Left ventricle myocardium inferior (tissue), 1 donor: ENCODE data around the gene CEP57. TPM values are rescaled to one million over a fixed set of nuclear protein-coding genes. Genes with fewer than 3 reads are reported as not detected.

Source experiments
- DNase-seq: peaks from one replicate; pipeline ENCODE4 v3.0.0-alpha.2; 2020
- H3K27ac ChIP-seq: fragments of 200-600 bp; replicated peaks from 2 replicates; pipeline ENCODE4 v1.8.0; 2021
- H3K27me3 ChIP-seq: fragments of 200-600 bp; 2 replicates; pipeline ENCODE4 v1.8.0; 2021; ENCODE audit warnings: low read depth
- H3K36me3 ChIP-seq: fragments of 200-600 bp; 2 replicates; pipeline ENCODE4 v1.8.0; 2021
- H3K4me1 ChIP-seq: fragments of 200-600 bp; 2 replicates; pipeline ENCODE4 v1.8.0; 2021
- H3K4me3 ChIP-seq: fragments of 200-600 bp; 2 replicates; pipeline ENCODE4 v1.8.0; 2021; ENCODE audit warnings: mild to moderate bottlenecking, moderate library complexity
- H3K9me3 ChIP-seq: fragments of 200-600 bp; replicated peaks from 2 replicates; pipeline ENCODE4 v1.8.0; 2021
- intact Hi-C: fragments of 100-400 bp; cut with micrococcal nuclease; formaldehyde crosslinking; loops from one replicate; pipeline ENCODE4 v1.11.0; 2022
- total RNA-seq: library from RNA; stranded (reverse); fragmentation: NEBNext Ultra II Directional; extraction: Animal tissue kit (Norgen Biotek cat#: 25700); gene quantifications from one replicate; pipeline ENCODE4 v1.2.1, GENCODE V29; 2021
- TF ChIP-seq, protein P1 (sequence below): fragments of 200-600 bp; IDR thresholded peaks from 2 replicates; pipeline ENCODE4 v1.8.0; 2021; ENCODE audit warnings: antibody characterized with exemption, mild to moderate bottlenecking, borderline replicate concordance
- donor health status: DM: no; HTN: yes; CAD: no; lungs with severe emphysema.

The CEP57 gene
- total RNA-seq, 1 donor from 2014 or later: 22.2 TPM

- H3K4me3 ChIP-seq: no peak overlapping the region
- H3K9me3 ChIP-seq: no peaks in the 10 kb centered on the region
- peaks cover 97% of the 10 kb centered on the region for H3K36me3 ChIP-seq
- H3K27me3 ChIP-seq: no peaks in the 10 kb centered on the region
- DNase-seq: no peak
- TF ChIP-seq, protein P1, sequence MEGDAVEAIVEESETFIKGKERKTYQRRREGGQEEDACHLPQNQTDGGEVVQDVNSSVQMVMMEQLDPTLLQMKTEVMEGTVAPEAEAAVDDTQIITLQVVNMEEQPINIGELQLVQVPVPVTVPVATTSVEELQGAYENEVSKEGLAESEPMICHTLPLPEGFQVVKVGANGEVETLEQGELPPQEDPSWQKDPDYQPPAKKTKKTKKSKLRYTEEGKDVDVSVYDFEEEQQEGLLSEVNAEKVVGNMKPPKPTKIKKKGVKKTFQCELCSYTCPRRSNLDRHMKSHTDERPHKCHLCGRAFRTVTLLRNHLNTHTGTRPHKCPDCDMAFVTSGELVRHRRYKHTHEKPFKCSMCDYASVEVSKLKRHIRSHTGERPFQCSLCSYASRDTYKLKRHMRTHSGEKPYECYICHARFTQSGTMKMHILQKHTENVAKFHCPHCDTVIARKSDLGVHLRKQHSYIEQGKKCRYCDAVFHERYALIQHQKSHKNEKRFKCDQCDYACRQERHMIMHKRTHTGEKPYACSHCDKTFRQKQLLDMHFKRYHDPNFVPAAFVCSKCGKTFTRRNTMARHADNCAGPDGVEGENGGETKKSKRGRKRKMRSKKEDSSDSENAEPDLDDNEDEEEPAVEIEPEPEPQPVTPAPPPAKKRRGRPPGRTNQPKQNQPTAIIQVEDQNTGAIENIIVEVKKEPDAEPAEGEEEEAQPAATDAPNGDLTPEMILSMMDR: no peak
- intact Hi-C loops: no loop called here
- no peak overlapping the region for H3K27ac ChIP-seq
- H3K4me1 ChIP-seq: no peaks in the 10 kb centered on the region
Observed at GRCh38 chr11:95778699-95779098, 11.6 kb upstream of the CEP57 start.

DNA sequence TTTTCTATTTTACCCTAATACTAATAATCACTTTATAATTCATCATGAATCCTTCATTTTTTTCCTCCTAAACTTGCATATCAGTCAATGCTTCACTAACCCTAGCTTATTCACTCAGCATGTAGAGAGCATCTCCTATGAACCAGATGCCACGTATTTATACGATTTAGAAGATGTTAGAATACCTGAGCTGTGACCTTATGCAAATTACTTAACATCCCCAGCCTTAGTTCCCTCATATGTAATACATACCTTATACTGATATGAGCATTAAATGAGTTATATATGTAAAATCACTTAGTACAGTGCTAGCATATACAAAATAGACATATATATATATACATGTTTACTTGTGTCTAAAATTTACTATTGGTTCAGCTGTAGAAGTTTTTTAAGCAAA is 9.8 kb upstream of the CEP57 start:
- Histone ChIP-seq H3K9me3 (no peaks in the 10 kb centered on the region), H3K27me3 (no peaks in the 10 kb centered on the region), H3K36me3 (peaks cover 97% of the 10 kb centered on the region), H3K27ac (no peak overlapping the region), H3K4me1 (no peaks in the 10 kb centered on the region), H3K4me3 (no peak overlapping the region)
- TF ChIP-seq, protein P1: no peak
- DNase-seq: no peak
- intact Hi-C loops: no loop called here

DNA sequence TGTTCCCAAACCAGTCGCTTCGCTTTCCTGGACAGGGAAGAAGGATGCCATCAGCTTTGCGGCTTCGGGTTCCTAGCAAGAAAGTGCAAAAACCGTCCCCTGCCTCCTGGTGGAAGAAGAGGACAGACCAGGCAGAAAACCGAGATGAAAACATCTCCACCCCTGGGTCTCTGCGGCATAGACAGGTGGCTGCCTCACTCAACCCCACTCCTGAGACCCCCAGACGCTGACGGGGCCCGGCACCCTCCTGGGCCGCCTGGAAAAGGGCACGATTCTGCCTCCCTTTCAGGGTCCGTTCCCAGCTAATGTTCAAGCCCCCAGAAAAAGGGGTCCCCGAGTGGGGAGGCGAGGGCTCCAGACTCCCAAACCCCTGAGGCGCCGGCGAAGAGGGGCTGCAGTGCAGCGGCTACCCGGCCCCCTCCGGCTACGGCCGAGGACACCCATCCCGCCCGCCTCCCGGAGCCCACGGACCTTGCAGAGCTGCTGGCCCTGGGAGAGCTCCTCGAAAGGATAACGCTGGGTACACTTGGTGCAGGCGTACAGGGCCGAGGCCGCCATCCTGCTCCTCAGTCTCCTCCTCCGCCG is 1.3 kb upstream of the CEP57 start:
- H3K27ac ChIP-seq: peak overlapping the region; percentile 98
- no peak for DNase-seq
- intact Hi-C loops: no loop called here
- TF ChIP-seq, protein P1: peak; percentile 8
- peak overlapping the region; percentile 87 for H3K4me3 ChIP-seq
- peaks cover 50% of the 10 kb centered on the region for H3K4me1 ChIP-seq
- no peaks in the 10 kb centered on the region for H3K27me3 ChIP-seq
- no peaks in the 10 kb centered on the region for H3K9me3 ChIP-seq
- H3K36me3 ChIP-seq: peaks cover 37% of the 10 kb centered on the region

DNA sequence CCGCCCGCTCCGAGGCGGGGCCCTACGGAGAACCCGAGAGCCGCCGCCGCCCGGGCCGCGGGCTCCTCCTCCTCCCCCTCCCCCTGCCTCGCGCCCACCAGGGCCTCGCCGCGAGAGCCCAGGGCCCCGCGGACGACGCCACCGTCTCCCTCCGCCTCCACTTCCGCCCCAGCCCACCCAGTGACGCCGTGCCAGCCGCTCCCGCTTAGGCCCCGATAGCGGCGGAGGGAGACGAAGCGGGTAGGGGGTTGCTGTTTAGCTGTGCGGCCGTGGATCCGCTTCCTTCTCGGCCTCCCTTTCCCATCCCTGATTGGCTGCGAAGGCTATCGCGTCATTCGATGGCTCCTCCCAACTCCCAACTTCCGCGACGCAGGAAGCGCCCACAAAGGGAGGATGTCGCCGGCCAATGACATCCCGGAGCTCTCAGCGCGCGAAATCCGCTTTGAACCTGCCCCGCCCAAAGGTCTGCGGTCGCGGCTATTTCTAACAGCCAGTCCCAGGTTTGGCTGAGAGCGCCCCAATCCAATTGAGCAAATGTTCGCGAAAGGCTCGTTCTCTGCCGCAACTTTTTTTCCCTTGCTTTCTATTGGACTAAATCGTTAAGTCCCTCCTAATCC is 684 bp upstream of the CEP57 start, which contains the start of gene FAM76B:
Gene FAM76B, minus strand, starts transcription at position 277 of the 617 bp plus-strand sequence. CDS start 304 bp downstream, outside the sequence.
- peak; percentile 96 for DNase-seq
- H3K9me3 ChIP-seq: no peaks in the 10 kb centered on the region
- TF ChIP-seq, protein P1: no peak
- intact Hi-C loops: no loop called here
- H3K27me3 ChIP-seq: no peaks in the 10 kb centered on the region
- H3K4me3 ChIP-seq: peak within 1 kb of the TSS; percentile 87
- peaks cover 31% of the 10 kb centered on the region for H3K36me3 ChIP-seq
- peaks cover 50% of the 10 kb centered on the region for H3K4me1 ChIP-seq
- peak within 1 kb of the TSS; percentile 98 for H3K27ac ChIP-seq

DNA sequence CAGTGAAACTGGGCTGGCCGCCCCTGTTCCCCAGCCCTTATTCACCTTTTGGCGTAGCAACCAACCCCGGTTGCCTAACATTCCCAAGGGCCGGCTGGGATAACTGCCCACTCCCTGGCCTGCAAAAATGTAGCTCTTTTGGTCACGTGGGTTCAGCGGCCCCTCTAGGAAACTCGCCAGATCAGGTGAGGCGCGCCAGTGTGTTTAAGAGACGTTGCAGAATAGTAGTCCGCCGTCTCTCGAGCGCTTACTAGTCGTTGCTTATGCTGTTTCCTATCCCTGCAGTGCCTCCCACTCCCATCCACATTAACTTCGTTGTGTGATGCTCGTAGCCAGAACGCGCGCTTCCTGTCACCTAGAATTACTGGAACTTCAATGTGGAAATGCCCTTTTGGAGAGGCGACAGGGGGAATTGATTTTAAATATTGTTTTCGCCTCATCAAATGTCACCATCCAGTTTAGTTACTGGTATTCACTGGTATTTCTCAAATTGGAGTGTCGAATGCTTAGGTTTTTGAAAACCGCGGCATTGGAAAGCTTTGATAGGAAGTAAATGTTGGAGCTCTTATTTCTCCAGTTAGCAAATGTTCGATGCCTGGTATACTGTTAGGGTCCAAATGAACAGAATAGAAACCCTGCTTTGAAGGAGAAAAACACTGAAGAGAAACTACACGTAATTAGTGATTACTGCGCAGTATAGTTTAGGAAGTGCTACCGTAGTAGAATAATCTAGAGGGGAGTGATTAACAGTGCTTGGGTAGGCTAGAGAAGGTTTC is 823 bp downstream of the CEP57 start:
- peaks cover 50% of the 10 kb centered on the region for H3K4me1 ChIP-seq
- intact Hi-C loops: no loop called here
- no peaks in the 10 kb centered on the region for H3K27me3 ChIP-seq
- H3K4me3 ChIP-seq: peak overlapping the region; percentile 87
- TF ChIP-seq, protein P1: no peak
- peak; percentile 43 for DNase-seq
- H3K9me3 ChIP-seq: no peaks in the 10 kb centered on the region
- peaks cover 16% of the 10 kb centered on the region for H3K36me3 ChIP-seq
- peak overlapping the region; percentile 98 for H3K27ac ChIP-seq
